GM21576 (cell line): ENCODE data around the gene HINFP.
"Not testable (repeated sequence)": the region's sequence is repeated elsewhere in the genome, so short reads cannot be mapped to it uniquely, and the experiment has no call there.

Experiments used
- ATAC-seq: cut with Tn5 transposase; IDR thresholded peaks from one replicate; pipeline ENCODE4 v1.9.1; 2021; ENCODE audit warnings: mild to moderate bottlenecking, moderate library complexity; ENCODE audit not compliant: unreplicated experiment

HINFP gene

DNA sequence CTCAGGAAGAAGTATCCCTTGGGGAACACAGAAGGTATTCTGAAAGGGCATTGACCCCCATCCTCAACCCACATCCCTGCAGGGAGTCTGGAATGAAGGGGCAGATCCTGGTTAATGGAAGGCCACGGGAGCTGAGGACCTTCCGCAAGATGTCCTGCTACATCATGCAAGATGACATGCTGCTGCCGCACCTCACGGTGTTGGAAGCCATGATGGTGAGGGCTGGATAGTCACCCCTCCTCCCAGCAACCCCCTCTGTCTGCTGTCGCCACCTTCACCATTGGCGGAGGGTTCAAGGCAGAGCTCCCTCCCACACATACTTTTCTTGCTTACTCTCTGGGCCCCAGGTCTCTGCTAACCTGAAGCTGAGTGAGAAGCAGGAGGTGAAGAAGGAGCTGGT lies 32.8 kb downstream of the HINFP start:
- ATAC-seq: no peak

DNA sequence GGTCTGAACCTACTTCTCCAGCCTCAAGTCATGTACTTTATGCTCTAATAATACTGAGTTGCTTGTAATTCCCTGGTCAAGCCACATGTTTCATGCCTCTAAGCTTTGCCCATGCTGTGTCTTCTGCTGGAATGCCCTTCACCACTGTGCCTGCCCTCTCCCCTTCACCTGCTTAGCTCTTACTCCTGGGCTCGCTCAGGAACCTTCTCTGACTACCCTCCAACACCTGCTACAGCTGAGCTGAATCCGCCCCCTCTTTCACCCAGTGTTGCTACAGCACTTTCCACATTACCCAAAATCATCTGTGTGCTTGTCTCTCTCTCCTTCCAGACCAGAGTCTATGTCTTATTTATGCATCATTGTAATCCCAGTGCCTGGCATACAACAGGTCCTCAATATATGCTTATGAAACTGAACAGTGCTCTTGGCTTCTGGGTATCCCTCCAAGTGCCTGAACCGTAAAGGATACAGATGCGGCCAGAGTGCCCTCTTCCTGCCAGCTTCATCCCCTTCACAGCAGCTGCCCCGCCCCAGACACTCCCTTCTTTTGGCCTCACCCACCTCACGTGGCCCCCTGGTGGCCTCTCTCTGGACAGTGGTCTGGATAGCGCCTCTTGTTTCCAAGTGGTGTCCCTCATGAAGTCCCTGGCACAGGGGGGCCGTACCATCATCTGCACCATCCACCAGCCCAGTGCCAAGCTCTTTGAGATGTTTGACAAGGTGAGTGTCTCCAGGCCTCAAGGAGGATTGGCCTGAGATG lies 34.5 kb downstream of the HINFP start:
- ATAC-seq: no peak

DNA sequence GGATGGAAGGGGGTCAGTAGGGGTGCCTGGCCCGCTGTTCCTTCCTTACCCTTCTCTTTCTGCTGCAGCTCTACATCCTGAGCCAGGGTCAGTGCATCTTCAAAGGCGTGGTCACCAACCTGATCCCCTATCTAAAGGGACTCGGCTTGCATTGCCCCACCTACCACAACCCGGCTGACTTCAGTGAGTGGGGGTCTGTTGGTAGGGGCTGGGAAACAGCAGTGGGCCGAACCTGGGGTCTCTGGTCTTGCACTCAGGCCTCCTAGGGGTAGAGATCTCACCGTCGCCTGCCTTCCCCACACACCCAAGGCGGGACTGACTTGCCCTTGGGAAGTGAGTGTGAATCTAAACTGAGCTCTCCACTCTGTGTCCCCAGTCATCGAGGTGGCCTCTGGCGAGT lies 35.1 kb downstream of the HINFP start:
- ATAC-seq: no peak

DNA sequence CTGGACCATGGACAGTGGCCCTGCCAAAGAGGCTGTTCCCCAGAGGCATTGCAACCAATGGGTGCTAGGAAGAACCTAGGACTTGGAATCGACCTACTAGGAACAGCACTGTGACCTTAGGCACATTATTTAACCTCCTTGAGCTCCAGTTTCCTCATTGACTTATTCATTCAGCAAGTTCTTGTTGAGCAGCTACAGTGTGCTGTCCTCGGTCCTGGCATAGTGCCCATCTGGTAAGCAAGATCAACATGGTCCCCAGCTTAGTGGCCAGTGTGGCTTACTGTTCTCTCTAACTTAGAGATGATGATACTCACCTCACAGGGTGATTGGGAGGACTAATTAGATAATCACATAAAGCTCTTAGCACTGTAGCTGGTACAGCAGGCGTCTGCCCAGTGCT lies 35.7 kb downstream of the HINFP start:
- no peak for ATAC-seq

DNA sequence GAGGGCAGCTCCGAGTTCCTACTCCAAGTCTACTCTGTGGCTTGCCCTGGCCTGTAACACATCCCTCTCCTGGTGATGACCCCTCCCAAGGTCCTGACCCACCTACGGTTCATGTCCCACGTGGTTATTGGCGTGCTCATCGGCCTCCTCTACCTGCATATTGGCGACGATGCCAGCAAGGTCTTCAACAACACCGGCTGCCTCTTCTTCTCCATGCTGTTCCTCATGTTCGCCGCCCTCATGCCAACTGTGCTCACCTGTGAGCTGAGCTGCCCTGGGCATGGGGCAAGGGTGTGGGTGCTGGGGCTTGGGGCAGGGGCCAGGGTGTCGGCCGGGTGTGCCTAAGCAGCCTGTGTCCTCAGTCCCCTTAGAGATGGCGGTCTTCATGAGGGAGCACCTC lies 37.1 kb downstream of the HINFP start:
- ATAC-seq: no peak

DNA sequence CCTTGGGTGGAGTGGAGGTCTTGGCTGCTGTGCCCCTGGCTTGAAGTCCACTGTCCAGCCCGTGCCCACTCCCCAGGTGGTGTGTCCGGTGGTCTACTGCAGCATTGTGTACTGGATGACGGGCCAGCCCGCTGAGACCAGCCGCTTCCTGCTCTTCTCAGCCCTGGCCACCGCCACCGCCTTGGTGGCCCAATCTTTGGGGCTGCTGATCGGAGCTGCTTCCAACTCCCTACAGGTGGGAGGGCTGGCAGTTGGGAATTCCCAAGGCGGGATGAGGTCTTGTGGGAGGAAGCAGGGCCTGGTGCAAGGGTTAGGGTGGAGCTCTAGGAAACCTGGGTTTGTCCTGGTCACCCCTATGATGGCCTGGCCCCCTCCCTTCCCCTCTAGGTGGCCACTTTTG lies 38.8 kb downstream of the HINFP start:
- no peak for ATAC-seq

DNA sequence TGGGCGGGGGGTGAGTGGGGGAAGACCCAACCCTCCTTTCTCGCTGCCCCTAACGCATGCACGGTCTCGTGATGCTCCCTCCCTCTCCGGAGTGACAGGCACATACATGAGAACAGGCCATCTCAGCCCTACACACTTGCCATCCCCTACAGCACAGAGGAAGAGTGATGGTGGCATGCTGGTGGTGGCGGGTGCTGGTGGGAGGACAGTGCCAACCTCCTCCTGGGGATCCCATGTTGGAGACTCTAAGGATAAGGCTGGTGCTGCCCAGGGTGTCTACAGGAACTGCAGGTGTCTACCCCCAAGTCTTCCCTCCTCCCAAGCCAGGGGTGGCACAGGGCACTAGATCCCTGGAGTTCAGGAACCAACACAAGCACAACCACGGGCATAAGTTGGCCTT lies 40.5 kb downstream of the HINFP start:
- ATAC-seq: no peak

DNA sequence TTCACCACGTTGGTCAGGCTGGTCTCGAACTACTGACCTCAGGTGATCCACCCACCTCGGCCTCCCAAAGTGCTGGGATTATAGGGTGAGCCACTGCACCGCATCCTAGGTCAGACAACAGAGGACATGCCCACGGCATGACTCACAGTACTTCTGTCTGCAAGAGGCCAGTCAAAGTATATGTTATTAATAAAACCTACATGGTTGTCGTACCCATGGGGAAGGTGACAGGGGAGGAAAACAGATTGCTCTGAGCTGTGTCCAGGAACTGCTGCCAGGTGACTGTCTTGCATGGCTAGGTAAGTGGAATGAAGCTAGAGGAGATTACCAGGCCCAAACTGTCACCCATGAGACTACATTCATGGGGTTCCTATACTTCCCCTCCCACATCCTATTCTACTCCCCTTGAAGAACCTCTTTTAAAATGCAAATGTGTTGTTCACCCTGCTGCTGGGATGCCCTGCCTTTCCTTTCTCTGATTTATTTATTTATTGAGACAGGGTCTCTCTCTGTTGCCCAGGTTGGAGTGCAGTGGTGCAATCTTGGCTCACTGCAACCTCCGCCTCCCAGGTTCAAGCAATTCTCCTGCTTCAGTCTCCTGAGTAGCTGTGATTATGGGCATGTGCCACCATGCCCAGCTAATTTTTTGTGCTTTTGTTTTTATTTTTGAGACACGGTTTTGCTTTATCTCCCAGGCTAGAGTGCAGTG lies 45.1 kb downstream of the HINFP start:
- ATAC-seq: no peak

DNA sequence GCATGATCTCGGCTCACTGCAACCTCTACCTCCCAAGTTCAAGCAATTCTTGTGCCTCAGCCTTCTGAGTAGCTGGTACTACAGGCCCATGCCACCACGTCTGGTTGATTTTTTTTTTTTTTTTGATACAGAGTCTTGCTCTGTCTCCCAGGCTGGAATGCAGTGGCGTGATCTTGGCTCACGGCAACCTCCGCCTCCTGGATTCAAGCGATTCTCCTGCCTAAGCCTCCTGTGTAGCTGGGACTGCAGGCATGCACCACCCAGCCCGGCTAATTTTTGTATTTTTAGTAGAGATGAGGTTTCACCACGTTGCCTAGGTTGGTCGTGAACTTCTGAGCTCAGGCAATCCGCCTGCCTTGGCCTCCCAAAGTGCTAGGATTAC lies 45.7 kb downstream of the HINFP start:
- ATAC-seq: not testable (repeated sequence)

DNA sequence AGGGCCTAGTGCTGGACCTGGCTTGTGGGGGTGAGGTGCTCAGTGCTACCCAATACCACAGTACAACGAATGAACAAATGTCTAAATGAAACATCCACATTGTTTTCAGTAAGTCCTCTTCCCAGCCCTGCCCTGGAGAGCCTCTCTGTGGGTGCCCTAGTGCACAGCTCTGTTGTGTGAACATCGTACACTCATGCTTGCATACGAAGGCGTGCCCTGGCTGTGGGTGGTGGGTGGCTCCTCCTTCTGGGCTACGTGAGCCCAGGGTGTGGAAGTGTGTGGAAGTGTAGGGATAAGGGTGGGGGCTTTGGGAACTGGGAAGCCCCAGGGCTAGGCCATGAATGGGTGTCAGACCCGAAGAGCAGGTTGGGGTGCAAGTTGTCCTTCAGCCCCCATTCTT lies 46.6 kb downstream of the HINFP start:
- ATAC-seq: no peak

DNA sequence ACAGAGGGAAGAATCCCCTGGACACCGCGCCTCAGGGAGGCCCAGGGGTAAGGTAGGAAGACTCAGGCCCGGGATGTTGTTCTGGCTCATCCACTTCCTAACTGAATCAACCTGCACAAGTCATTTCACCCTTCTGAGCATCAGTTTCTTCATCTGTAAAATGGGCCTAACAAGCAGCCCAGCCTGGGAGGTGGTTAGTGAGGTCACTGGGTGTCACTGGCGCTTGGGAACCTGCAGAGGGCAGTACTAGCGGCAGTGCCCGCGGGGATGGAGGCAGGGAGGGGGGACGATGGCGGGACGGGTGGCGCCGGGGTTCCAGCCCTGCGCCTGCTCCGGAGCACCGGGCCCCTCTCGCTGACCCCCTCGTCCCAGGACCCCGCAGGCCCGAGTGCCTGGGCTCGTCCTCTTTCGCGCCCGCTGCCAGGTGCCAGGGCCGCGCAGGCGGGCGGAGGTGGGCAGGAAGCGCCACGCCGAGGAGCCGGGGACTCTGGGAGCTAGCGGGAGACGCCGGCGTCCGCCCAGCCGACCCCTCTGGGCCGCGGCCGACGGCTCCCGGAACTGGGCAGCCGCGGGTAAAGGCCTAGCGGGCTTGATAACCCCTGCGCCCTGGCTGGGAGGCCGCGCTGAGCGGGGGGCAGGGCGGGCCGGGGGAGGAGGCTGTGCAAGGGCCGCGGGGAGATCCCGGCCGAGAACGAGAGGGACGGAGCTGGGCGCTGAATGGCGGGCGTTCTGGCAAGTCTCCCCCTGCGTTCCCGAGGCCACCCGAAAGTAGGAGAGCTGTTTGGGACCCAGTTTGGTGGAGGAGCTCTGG lies 47.3 kb downstream of the HINFP start, which contains the start of gene NLRX1:
NLRX1 (plus strand) TSS at position 255 of the 811 bp plus-strand sequence. CDS start 2,679 bp downstream, outside the sequence.
- ATAC-seq: peak; percentile 86

DNA sequence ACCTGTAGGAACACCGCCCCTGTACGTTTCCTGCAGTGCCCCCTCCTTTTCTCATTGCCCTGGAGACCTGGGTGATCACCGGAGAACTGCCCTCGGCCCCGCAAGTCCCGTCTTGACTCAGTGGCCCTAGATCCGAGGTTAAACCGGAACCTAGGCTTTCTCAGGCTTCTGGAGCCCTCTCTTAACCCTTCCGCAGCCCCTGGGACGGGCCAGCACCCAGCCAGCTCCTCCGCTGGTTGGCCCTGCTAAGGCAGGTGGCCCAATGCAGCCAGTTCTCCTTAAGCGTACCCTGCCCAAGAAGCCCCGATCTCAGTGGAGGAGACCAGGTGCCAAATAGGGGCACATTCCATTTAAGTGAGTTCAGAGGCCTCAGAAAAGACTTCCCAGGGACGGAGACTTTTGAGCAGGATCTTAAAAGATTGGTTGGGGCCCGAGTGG lies 47.9 kb downstream of the HINFP start:
- no peak for ATAC-seq

DNA sequence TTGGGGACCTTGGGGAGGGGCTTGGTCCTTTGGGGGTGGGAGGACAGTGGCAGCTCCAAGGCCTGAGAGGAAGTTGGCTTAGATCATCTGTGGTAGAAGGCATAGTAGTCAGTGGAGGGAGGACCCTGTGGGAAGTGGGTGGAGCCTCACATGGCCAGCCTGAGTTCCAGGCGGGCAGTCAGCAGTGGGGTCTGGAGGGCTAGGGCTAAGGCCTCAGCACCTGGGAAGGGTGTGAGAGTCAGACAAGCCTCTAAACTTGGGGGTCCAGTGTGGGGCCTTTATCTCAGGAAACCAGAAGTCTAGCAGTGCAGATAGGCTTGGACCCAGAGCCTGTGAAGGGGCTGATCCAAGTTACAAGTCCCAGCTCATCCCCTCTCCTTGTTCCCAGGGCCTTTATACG lies 51.1 kb downstream of the HINFP start:
- ATAC-seq: no peak

DNA sequence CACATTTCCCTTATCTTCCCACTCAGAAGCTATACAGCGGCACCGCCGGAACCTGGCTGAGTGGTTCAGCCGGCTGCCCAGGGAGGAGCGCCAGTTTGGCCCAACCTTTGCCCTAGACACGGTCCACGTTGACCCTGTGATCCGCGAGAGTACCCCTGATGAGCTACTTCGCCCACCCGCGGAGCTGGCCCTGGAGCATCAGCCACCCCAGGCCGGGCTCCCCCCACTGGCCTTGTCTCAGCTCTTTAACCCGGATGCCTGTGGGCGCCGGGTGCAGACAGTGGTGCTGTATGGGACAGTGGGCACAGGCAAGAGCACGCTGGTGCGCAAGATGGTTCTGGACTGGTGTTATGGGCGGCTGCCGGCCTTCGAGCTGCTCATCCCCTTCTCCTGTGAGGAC lies 52.1 kb downstream of the HINFP start:
- no peak for ATAC-seq

DNA sequence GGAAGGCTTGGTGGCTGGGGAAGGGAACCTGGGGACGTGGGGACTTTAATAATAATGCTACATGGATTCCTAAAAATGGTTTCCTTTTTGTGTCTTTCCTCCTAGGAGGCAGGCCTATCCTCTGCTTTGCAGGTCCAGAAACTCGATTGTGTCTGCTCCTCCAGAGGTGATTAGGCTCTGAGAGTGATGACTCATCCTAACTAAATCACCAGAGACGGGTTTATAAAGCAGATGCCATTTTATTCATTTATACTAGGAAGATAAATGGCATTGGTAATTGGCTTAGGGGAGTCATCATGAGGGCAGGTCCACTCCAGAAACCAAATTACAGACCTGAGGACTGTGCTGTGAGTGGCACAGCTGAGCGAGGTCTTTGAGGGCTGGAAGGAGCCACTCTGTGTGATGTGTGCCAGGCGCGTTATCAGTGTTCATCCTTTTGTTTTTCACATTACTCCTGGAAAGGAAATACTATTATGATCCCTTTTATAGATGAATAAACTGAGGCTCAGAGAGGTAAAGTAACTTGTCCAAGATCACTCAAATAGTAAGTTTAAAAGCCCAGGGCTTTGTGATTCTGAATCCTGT lies 54.2 kb downstream of the HINFP start:
- ATAC-seq: no peak

DNA sequence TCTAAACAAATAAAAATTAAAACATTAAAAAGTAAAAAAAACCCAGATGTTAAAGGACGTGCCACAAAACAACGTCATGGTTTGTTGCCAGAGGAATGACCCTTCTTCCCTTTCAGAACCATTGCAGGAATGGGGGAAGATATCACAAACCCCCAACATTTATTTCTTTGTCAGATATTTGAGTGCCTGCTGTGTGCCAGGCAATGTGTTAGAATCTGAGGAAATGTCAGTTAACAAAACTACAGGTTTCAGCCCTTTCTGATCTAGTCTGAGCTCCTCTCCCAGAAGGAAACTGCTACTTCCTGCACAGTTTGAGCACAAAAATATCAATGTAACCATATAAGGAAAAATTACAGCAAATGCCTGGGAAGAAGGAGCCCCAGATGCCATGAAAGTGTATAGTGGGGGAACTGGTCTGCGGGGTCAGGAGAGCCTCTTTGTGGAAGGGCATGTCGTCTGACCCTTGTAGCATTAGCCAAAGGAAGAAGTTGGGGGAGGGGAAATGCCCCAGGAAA lies 56.8 kb downstream of the HINFP start:
- ATAC-seq: no peak

DNA sequence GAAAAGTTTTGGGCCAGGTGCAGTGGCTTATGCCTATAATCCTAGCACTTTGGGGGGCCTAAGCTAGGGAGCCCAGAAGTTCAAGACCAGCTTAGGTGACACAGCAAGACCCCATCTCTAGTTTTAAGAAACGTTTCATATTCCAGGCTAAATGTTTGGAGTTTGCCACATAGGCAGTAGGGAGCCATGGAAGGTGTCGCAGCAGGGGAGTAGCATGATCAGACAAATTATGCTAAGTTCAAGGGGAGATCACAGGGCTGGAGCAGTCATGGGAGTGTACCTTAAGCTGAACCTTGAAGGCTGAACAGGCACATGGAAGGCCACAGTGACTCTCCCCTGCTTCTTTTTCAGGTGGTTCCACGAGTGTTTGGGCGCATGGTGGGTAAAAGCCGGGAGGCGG lies 58.0 kb downstream of the HINFP start:
- no peak for ATAC-seq

DNA sequence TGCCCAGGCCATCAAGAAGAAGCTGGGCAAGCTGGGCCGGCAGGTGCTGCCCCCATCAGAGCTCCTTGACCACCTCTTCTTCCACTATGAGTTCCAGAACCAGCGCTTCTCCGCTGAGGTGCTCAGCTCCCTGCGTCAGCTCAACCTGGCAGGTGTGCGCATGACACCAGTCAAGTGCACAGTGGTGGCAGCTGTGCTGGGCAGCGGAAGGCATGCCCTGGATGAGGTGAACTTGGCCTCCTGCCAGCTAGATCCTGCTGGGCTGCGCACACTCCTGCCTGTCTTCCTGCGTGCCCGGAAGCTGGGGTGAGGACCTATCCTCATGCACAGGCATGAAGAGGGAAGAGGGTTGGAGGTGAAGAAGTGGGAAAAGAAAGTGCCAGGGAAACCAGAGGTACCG lies 58.6 kb downstream of the HINFP start:
- ATAC-seq: no peak

DNA sequence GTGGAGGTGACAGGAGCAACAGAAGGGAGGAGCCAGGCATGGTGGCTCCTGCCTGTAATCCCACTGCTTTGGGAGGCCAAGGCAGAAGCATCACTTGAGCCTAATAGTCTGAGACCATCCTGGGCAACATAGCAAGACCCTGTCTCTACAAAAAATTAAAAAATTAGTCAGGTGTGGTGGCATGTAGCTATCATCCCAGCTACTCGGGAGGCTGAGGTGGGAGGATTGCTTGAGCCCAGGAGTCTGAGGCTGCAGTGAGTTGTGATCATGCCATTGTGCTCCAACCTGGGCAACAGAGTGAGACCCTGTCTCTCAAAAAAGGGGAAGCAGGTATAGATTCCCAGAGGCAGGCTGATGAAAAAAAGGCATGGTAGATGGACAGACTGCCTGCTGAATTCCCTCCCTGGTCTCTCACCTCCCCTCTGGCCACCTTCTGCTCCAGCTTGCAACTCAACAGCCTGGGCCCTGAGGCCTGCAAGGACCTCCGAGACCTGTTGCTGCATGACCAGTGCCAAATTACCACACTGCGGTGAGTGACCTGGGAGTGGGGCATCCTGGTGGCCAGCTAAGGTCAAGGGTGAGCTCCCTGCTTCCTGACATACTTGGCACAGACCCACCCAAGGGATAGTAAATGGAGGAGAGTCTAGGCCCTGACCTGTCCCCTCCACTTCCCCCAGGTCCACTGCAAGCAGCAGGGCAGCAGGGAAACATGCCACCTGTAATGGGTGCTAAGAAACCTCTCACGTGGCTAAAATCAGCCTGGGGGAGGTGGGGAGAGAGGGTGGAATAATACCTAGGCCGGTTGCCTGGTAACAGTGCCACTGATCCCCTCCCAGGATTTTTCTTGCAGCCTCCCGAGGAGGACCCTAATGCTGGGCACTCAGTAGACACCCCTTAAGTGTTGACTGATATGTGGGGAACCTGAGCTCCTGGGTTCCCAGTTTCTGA lies 59.6 kb downstream of the HINFP start:
- no peak for ATAC-seq
